ENCODE measurements around the gene WDR54.
"Not testable (repeated sequence)": the region's sequence is repeated elsewhere in the genome, so short reads cannot be mapped to it uniquely, and the experiment has no call there.

WDR54 gene

DNA sequence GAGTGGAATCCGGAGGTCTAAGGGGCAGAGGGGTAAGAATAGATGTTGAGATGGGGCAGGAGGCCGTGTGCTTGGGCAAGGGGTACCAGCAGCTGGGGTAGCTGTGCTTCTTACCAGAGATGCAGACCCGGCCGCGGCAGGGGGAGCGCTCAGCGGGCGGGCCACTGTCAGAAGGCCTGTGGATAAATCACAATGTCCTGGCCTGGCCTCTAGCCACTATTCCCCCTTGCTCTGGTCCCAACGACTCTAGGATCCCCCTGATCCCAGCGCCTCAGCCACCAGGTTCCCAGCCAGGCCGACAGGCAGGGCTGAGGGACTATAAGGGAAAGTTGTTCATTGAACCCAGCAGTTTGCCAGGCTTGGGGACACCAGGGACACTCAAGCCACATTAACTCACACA, 9.0 kb downstream of the WDR54 start:
- no peak for DNase-seq

DNA sequence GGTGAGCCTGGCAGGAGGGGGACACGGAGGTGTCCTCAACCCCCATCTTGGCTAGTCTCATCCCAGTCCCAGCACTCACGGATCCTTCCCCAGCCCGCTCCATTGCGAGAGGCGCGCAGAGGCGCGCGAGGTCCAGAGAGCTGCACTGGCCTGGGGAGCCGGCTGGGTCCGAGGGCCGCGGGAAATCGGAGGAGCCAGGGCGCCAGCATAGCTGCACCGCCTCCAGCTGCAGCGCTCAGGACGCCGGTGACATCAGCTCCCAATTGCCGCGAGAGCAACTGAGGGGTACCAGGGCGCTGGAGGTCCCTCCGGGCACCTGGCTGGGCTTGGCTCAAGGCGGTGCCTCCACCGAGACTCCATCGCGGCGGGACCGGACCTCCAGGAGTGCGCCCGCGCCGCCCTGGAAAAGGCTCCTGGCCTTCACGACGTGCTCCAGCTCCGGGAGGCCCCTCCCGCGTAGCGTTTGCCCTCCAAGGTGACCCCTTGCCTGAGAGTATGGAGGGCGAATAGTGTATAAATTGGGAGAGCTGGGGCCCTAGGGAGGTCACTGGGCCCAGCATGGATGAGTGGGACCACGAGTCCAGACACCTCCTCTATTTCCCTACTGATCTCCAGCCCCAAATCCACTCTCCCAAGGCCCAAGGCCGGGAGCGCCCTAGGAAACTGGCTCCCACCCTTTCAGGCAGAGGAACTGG, 14.7 kb downstream of the WDR54 start:
- DNase-seq = no peak

DNA sequence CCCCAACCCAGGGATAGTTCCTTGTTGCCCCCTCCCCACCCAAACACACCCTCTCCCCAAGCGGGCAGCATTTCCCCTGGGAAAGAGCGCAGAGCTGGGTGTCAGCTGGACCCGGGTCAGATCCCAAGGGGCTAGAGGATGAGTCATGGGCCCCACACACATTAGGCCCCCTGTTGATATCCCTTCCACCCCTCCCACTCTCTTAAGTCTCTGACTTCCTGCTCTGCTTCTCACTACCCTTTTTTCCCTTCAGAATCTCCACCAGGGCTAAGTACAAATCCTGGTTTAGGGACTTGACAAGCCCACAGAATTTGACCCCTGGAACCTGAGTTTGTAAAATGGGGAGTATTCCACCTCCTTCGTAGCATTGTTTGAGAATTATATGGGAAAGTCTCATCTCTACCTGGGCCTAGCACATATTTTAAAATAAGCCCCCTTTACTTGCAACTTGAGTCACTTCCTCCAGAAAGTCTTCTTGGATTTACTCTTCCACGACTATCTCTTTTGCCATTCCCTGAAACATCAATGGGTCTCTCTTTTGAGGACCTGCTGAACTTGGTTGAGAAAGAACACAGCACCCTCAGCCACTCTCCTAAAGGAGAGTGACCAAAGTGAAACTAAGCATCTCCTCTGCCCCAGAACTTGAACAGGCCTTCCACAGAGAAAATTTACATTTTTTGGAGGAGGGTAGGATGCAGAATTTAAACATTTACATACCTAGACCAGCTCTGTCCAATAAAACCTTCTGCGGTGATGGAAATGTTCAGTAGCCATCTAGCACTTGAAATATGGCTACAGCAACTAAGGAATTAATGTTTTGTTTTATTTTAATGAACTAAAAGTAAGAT, 15.5 kb downstream of the WDR54 start:
- no peak for DNase-seq

DNA sequence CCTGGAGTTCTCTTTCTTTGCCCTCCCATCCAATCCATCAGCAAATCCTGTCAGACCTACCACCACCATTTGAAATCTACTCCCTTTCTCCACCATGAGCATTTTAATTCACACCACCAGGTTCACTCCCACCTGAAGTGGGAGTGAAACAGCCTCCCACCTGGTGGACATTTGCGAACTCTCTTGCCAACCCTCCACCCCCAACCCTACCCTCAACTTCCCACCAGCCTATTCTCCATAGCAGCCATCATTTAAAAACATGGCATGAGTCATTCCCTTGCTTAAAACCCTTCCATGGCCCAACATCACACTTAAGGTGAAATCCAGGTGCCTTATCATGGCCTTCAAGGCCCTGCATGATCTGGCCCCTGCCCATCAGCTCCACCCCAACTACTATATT, 16.7 kb downstream of the WDR54 start:
- no peak for DNase-seq

DNA sequence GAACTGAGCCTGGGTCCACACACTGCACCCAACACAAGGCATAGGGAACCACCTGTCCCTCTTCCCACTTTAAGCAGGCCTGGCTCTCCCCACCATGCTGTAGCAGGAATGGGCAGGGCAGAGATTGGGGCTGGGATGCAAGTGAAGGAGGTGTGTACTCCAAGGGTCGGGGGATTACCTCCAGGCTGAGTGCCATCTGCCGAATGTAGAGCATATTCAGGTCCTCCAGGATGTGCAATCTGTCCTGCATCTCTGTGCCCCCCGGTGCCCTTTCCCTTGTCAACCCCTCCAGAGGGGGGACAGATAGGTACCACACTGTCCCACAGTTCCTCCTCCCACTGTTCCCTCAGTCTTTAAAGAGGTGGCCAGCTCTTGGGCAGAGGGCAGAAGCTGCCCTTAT, 17.8 kb downstream of the WDR54 start:
- DNase-seq = peak; percentile 76

DNA sequence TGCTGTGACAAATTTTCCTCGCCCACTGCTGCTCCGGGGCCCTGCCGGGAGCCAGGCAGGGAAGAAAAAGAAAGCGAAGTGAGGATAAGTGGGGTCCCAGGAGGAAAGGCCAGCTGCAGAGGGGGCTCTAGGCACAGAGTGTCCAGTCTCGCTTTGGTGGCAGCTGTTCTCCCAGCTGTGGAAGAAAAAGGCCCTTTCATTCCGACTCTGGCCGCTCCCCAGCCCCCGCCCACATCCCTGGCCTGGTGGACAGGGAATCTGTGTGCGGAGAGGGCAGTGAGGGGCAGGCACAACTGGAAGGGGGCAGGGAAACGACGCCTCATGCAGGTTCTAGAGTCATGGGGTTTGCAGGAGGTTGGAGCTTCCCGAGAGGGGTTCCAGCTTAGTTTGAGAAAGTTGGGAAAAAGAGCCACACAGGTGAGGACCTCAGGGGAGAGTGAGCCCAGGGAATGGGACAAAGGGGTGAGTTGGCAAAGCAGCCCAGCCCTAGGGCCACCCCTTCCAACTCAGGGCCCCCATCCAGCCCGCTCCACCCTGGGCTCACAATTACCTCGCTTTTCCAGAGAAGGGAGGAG, 18.4 kb downstream of the WDR54 start:
- DNase-seq = no peak

DNA sequence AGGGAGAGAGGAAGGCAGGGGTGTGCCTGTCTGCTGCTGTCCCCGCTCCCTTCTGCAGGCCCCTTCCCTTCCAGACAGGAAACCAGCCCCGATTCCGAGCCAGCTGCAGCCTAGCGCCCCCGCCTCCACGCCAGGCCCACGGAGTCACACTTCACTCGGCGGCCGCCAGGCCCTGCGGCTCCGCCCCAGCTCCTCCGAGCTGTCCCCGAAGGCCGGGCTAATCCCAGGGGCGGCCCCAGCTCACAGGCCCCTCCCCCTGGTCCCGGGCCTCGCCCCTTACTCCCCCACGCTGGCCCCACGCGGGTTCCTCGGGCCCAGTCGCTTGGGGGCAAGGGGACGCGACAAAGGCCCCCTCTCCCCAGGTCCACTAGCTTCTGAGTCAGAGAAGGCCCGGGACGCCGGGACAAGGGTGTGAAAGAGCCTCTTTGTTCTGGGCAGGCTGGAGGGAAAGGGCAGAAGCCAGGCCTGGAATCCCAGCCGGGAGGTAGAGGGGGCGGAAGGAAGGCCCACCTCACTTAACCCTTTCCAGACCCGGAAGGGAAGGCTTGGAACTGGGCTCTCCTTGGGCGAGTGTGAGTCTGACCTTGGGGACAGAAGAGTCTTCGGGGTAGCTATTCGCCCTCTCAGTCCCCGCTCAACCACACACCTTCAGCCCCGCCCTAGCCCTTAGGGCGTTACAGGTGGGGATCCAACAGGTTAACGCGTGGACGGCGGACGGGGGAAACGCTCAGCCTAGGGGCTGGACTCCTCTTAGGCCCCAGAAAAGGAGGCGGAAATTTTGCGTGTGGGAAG, 19.0 kb downstream of the WDR54 start:
- peak; percentile 47 for DNase-seq

DNA sequence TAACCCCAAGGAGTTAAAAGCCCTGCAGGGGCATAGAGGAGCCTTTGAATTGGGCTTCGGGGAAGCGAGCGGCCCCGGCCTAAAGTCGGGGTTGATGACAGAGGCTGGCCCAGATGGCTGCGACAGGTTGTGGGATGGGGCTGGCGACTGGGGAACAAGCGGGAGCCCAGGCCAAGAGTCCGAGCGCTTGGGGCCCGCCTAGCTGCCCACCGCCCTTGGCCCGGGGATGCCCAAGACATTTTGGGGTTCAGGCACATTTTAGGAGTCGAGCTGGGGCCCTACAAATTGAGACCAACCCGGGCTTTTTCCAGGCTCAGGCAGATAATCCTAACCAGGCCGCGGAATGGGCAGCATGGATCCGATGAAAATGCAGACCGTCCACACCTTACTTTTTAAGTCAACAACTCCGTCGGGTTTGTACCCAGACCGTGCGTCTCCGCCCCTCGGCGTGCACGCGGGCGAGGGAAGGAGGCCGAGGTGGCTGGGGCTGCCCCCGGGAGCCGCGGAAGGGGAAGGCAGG, 19.7 kb downstream of the WDR54 start:
- no peak for DNase-seq

DNA sequence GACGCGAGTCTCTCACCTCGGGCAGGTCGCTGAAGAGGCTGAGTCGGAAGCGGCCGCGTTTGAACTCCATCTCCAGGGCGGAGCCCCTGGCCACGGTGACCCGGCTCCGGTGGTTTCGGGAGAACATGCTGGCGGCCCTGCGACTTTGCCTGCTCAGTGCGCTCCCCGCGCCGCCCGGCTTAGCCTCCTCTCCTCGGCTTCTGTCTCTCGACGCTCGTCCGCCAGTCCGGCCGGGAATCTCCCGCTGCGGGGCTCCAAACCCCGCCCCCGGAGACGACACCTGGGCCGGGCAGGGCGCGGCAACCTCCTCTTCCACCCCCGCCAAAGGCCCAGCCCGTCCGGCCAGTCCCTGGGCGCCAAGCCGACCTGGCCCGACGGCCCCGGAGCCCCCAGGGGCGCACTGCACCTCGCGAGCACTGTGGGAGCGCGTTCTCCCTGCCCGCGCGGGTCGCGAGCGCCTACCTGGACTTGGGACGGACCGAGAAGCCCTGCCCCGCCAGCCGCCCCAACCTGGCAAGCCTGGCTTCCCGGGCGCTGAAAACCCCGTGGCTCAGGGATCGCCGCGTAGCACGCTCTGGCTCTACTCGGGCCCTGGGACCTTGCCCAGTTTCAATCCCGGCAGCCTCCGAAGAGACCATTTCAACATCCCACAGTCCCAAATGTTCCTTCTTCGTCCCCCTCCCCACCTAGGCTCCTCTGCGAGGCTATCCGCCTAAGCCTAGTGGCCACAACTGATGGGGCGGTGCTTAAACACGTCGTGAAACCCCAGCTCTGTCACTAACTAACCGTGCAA, 20.4 kb downstream of the WDR54 start, which contains the start of gene RTKN:
Gene RTKN, minus strand, starts transcription at position 248 of the 793 bp plus-strand sequence. Its CDS starts 121 bp downstream, at position 127.
- no peak for DNase-seq

DNA sequence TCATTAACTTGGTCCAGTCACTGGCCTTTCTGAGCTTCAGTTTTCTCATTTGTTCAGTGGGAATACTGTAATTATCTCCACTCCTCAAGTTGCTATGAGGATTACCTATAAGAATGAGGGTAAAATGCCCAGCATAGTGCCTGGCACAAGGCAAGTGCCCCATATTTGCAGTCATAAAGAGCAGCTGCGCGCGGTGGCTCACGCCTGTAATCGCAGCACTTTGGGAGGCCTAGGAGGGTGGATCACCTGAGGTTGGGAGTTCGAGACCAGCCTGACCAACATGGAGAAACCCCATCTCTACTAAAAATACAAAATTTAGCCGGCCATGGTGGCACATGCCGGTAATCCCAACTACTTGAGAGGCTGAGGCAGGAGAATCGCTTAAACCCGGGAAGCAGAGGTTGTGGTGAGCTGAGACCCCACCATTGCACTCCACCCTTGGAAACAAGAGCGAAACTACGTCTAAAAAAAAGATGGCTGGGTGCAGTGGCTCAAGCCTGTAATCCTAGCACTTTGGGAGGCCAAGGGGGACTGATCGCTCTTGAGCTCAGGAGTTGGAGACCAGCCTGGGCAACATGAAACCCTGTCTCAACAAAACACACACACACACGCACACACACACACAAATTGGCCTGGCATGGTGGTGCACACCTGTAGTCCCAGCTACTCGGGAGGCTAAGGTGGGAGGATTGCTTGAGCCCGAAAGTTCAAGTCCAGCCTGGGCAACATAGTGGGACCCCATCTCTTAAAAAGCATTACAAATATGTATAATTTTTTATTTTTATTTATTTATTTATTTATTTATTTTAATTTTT, 21.2 kb downstream of the WDR54 start:
- not testable (repeated sequence) for DNase-seq

DNA sequence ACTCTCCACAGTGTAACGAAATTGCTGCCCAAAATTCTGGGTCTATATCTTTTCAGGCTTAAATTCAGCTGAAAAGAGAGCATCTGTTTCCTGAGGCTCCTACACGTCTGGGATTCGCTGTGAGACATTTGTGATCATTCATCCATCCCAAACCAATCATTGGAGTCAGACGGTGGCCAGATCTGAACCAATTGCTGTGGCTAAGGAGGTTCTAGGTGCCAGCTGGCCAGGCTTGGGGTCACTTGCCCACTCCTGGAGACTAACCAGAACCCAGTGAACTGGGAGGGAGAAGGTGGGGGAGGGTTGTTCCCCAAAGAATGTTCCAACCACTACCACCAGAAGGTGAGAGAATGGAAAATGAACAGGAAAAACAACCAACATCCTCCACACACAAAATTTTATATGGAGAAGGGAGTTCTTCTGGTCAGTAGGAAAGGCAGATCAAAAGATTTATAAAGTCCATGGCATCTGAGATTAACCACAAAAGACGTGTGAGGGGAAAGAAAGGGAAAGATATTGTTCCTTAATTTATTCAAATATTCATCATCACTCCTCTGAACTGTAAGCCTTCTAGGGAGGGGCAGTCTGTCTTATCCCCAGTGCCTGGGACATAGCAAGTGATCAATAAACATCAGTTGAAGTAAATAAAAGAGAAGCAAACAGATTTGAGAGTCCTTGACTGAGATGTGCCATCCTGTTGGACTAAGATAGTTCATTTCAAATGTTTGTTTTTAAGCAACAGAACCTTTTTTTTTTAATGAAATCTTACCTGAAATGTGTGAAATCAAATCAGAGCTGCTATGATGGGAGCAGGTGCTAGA, 23.2 kb downstream of the WDR54 start:
- no peak for DNase-seq

DNA sequence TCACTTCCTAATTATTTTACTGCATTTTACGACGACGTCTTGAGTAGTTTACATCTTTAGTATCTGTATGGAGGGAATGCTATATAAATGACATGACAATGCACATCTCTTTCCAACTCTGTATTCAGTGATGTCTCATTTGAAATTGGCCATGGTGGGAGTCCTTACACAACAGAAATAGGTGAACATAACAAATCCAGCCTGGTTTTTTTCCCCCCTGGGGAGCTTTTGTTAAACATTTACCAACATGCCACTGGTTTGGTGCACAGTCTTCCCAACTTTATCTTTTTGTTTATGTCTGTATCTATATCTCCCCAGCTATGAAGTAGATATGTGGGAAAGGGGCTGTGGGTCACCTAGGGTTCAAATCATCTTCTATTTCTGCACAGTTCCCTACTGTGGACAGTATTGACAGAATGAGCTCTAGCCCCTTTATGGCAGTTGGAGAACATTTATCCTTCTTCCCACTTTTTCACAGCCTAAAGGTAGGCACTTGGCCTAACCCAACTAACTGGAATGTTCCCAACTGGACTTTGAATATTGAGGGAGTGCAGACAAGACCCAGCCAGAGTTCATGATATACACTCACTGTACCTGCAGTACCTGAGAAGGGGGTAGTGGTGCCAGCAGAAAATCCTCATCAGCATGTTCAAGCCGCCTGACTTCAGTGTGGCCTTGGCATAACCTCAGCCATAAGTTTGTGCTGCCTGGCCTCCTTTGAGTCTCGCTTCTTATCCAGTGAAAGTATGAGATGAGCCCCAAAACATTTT, 25.9 kb downstream of the WDR54 start:
- DNase-seq = no peak

DNA sequence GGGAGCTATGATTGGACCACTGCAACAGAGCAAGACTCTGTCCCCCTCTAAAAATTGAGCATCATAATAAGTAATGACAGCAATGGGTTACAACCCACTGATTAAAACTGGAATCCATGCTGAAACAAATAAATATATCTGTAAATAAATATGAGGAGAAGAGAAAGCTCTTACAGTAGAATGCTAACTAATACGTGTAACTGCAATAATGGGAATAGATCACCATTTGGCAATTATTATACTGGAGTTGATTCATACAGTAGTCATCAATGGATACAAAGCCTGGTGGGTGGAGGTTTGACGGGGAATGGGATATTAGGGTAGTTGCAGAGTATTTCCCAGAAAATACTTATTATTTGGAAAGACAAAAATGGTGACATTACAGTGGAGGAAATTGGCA, 27.2 kb downstream of the WDR54 start:
- no peak for DNase-seq

DNA sequence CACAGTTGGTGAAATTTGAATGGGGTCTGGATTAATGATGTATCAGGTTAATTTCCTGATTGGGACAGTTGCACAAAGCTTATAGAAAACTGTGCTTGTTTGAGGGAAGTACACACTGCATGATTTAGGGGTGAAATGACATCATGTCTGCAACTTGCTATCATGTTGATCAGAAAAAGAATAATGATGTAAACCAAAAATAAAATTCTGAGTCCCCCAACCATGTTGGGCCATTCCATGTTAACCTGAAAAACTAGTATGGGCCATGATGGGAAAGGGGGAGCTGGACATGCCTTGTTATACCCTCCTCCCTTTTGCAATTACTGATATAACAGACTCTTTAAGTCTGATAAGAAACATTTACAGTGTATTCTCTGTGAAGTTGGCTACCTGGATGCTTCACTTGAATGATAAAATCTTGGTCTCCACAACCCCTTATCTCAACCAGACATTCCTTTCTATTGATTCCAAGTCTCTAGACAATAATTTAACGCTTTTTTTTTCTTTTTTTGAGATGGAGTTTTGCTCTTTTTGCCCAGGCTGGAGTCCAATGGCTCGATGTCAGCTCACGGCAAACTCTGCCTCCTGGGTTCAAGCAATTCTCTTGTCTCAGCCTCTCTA, 29.1 kb downstream of the WDR54 start:
- no peak for DNase-seq

DNA sequence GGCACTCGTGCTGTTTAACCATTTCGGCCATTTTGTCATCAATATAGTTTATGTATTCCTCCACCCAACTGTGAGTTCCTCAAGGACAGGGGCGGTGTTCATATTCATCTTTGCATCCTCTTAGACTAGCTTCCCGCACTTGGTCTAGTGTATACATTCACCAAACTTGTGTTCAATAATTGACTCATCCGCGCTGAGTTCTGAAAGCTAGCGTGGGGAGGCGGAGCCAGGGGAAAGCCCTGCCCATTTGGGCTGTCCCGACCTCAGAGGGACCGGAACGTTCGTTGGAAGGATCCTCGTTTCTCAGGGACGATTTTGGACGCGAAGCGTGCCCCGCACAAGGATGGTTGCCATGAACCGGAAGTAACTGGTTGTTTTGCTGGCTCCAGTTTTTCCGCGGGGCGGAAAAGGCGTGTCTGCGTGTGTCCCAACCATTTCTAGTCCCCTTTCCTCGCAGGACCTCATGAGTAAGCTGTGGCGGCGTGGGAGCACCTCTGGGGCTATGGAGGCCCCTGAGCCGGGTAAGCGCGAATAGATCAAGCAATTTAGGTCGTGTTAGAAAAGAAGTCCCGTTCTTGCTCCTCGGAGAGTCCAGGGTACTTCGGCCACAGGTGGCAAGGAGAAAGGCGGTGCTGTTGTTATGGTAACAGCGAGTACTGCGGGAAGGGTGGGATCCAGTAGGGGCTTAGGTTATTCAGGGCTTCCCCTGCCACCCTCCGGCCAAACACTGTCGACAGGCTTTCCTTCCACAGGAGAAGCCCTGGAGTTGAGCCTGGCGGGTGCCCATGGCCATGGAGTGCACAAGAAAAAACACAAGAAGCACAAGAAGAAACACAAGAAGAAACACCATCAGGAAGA, 33.4 kb downstream of the WDR54 start, which contains the start of gene INO80B:
Gene INO80B, plus strand, starts transcription at position 434 of the 858 bp plus-strand sequence. Its CDS starts 30 bp downstream, at position 464.
- DNase-seq = peak; percentile 86

DNA sequence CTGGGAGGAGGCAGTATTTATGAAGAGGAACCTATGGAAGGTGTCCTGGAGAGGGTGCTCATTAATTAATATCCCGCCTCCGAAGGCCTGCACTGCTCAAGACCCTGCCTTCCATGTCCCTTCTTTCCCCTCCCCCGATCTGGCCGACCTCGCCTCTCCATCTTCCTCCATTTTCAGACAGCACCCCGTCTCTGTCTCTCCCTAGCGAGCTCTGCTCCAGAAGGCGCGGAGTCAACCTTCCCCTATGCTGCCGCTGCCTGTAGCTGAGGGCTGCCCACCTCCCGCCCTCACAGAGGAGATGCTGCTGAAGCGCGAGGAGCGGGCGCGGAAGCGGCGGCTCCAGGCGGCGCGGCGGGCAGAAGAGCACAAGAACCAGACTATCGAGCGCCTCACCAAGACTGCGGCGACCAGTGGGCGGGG, 35.6 kb downstream of the WDR54 start:
- no peak for DNase-seq

DNA sequence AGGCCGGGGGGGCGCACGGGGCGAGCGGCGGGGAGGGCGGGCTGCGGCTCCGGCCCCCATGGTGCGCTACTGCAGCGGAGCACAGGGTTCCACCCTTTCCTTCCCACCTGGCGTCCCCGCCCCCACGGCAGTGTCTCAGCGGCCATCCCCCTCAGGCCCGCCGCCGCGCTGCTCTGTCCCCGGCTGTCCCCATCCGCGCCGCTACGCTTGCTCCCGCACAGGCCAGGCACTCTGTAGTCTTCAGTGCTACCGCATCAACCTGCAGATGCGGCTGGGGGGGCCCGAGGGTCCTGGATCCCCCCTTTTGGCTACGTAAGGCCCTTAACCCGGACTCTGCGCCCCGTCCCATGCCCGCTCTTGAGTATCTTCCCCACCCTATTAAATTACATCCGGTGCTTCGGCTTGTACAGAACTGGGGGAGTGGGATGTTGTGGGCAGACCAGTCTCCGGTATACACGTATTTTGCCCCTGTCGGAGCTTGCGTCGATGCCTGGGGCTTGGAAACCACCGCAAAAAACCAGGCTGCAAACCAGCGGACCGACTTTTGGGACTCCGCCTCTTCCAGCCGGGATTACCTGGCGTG, 36.1 kb downstream of the WDR54 start:
- DNase-seq = no peak

Measured in NCI-H524 treated with DMSO at 0.1 percent for 48 hours (cell line).